Gastrocnemius medialis (tissue), 4 donors: Measurements from ENCODE around the gene PRKCH. TPM values are rescaled to one million over a fixed set of nuclear protein-coding genes. Genes with fewer than 3 reads are reported as not detected.
A peak's percentile ranks its signal among the peaks of the same experiment; 100 is the strongest.

ENCODE experiments used
- ATAC-seq, 2 donors: fragments of 150-250 bp; one replicate each; pipeline ENCODE4 v1.9.1; 2016
- DNase-seq, 2 donors: peaks; one replicate each; pipeline ENCODE4 v3.0.0-alpha.2; 2019
- H3K27ac ChIP-seq, 4 donors: fragments of 200-600 bp; sonication (generic); 1 replicate in 1 of 4; 2 replicates in 3 of 4; pipeline ENCODE4 v1.5.1; 2016 to 2018; ENCODE audit warnings: mild to moderate bottlenecking in 2 of 4, moderate library complexity in 1 of 4
- H3K27me3 ChIP-seq, 3 donors: fragments of 200-600 bp; sonication (generic) in 2 of 3; 1 replicate in 1 of 3; 2 replicates in 2 of 3; pipeline versions ENCODE4 v1.5.1 to v1.6.0; 2016 to 2019; ENCODE audit warnings: mild to moderate bottlenecking in 1 of 3, moderate library complexity in 1 of 3
- H3K36me3 ChIP-seq, 2 donors: fragments of 200-600 bp; sonication (generic) in 1 of 2; one replicate each; pipeline ENCODE4 v1.5.1; 2017 to 2018
- H3K4me1 ChIP-seq, 2 donors: fragments of 200-600 bp; sonication (generic) in 1 of 2; one replicate each; pipeline ENCODE4 v1.5.1; 2016 to 2017; ENCODE audit warnings: mild to moderate bottlenecking in 2 of 2
- H3K4me3 ChIP-seq, 4 donors: fragments of 200-600 bp; sonication (generic) in 3 of 4; 1 replicate in 1 of 4; 2 replicates in 3 of 4; pipeline ENCODE4 v1.5.1; 2016 to 2019; ENCODE audit warnings: mild to moderate bottlenecking in 2 of 4
- H3K9me3 ChIP-seq, 3 donors: fragments of 200-600 bp; sonication (generic) in 2 of 3; 1 replicate in 1 of 3; 2 replicates in 2 of 3; pipeline ENCODE4 v1.5.1; 2016 to 2019
- POLR2A ChIP-seq, 2 donors: fragments of 450-650 bp; IDR thresholded peaks; one replicate each; pipeline ENCODE4 v1.6.1; 2017; ENCODE audit warnings: antibody characterized with exemption in 2 of 2, mild to moderate bottlenecking in 2 of 2, moderate library complexity in 2 of 2
- in situ Hi-C, 4 donors: fragments of 200-750 bp; cut with MboI; loops; one replicate each; pipeline versions ENCODE4 v1.15.0 to v1.8.0; 2017; ENCODE audit warnings: low sequenced_read_pairs in 4 of 4
- intact Hi-C: fragments of 100-400 bp; cut with DNase I; formaldehyde crosslinking; loops from one replicate; pipeline ENCODE4 v1.15.1; 2023; ENCODE audit warnings: low total_unique reads
- total RNA-seq, 4 donors: library from RNA; depleted of rRNA; stranded (reverse); fragments of >200 nt; gene quantifications; one replicate each; pipeline versions ENCODE4 v1.1.0 to v1.2.3, GENCODE V29; 2016
- TF ChIP-seq, protein P1 (sequence below), 5 experiments: fragments of 450-650 bp in 3 of 5; fragments of 200-600 bp in 2 of 5; sonication (generic) in 2 of 5; IDR thresholded peaks in 4 of 5; conservative IDR thresholded peaks in 1 of 5; 1 replicate in 4 of 5; 2 replicates in 1 of 5; pipeline ENCODE4 v1.5.1; 2016 to 2019; ENCODE audit warnings: antibody characterized with exemption in 5 of 5, mild to moderate bottlenecking in 3 of 5, moderate library complexity in 3 of 5

Gene PRKCH
- 10 to 100 TPM; 11.3 to 32.4 (median 16.6) TPM for total RNA-seq

DNA sequence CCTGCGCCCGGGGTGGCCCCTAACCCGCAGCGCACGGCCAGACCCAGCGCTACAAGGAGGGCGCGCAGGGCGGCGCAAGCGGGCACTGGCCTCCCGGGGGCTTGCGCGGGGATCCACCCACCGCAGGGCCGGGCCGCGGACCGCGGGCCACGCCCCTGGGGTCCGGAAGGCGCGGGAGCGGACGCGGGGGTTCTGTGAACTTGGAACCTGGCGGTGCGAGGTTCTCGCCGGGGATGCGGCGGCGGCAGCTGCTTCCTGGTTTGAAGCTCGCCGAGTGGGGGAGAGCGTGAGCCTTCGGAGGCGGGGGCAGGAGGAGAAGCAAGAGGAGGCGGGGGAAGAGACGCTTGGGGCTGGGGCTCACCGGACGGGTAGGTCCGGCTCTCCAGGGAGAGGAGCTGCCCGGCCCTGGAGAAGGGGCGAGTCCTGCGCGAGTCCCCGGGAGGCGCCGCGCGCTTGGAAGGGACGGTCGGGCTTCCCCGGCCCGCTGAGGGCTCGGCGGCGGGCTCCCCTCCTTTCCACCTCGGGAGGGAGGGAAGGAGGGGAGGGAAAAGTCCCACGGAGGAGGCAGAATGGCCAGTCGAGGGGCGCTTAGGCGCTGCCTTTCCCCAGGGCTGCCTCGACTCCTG lies at the start of gene PRKCH:
PRKCH (plus strand) TSS at position 195 of the 626 bp plus-strand sequence. CDS start 523 bp downstream, outside the sequence.
- Histone ChIP-seq H3K9me3 (no peaks in the 10 kb centered on the region), H3K27ac (peak within 1 kb of the TSS; percentile 60 to 78 (median 78)), H3K27me3 (no peaks in the 10 kb centered on the region), H3K4me1 (peaks cover 0 to 3% of the 10 kb centered on the region in 2 donors), H3K4me3 (peak within 1 kb of the TSS; percentile 71 to 89 (median 74)), H3K36me3 (no peaks in the 10 kb centered on the region)
- in situ Hi-C loops (loop anchor here in 2 of 4 donors (25.0 kb wide), 1 partner anchor 516 kb away; no protein-coding TSS in a partner anchor), intact Hi-C loops (loop anchor here (5.0 kb wide), 1 partner anchor 131 kb away; no protein-coding TSS in a partner anchor)
- TF ChIP-seq, protein P1, sequence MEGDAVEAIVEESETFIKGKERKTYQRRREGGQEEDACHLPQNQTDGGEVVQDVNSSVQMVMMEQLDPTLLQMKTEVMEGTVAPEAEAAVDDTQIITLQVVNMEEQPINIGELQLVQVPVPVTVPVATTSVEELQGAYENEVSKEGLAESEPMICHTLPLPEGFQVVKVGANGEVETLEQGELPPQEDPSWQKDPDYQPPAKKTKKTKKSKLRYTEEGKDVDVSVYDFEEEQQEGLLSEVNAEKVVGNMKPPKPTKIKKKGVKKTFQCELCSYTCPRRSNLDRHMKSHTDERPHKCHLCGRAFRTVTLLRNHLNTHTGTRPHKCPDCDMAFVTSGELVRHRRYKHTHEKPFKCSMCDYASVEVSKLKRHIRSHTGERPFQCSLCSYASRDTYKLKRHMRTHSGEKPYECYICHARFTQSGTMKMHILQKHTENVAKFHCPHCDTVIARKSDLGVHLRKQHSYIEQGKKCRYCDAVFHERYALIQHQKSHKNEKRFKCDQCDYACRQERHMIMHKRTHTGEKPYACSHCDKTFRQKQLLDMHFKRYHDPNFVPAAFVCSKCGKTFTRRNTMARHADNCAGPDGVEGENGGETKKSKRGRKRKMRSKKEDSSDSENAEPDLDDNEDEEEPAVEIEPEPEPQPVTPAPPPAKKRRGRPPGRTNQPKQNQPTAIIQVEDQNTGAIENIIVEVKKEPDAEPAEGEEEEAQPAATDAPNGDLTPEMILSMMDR (IDR thresholded peaks at IDR 0.05 in 4 of 5, conservative IDR thresholded peaks at IDR 0.05 in 1 of 5) = peak in 1 of 5 experiments; percentile 10
- peak; percentile 21 to 49 for TF ChIP-seq POLR2A (IDR thresholded peaks at IDR 0.05)
- peak; percentile 69 to 73 for ATAC-seq
- peak; percentile 37 to 48 for DNase-seq

DNA sequence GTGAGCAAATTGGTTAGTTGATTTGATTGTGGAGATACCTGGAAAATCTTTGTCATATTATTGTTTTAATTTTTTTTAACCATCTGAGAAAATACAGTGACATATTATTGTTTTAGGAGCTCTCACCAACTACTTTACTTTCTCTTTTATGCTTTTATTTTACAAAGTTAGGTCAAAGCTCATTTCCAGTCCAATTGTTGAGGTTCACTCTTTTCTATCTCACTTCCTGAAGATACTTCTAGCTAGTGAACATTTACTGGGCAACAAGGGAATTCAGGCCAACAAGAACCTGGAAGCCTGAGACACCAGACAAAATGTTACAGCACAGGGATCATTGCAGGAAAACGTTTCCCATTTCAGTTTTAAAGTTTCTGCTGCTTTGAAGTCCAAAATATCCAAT lies 44.1 kb upstream of the PRKCH start:
- Histone ChIP-seq H3K4me1 (peaks cover 16 to 20% of the 10 kb centered on the region in 2 donors), H3K27me3 (no peaks in the 10 kb centered on the region), H3K36me3 (no peaks in the 10 kb centered on the region), H3K27ac (no peak overlapping the region), H3K4me3 (no peak overlapping the region), H3K9me3 (no peaks in the 10 kb centered on the region)
- no peak for DNase-seq
- no peak for ATAC-seq
- in situ Hi-C loops (loop anchor here in 3 of 4 donors (25.0 kb wide), 2 partner anchors 460 to 940 kb away; no protein-coding TSS in a partner anchor), intact Hi-C loops (no loop called here)
- TF ChIP-seq, protein P1 (IDR thresholded peaks at IDR 0.05 in 4 of 5, conservative IDR thresholded peaks at IDR 0.05 in 1 of 5) = no peak
- no peak for TF ChIP-seq POLR2A (IDR thresholded peaks at IDR 0.05)

DNA sequence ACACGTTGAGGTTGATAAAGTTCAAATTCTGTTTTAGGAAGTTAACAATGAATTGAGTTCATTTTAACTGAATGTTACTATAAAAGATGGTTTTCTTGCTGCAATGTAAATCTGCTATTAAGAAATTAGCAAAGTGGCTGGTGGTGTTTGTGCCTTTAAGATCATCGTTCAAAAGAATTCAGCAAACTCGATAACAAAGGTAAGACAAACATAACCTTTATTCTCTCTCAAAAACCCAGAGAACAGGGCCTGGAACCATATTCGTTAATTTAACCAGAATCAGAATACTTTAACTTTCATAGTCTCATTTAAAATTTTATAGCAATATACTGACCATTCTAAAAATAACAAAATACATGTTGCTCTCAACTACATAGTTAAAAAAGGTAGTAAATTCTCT lies 43.6 kb upstream of the PRKCH start:
- no peak overlapping the region for H3K4me3 ChIP-seq
- intact Hi-C loops = no loop called here
- in situ Hi-C loops = loop anchor here in 3 of 4 donors (25.0 kb wide), 2 partner anchors 460 to 940 kb away; no protein-coding TSS in a partner anchor
- H3K36me3 ChIP-seq = no peaks in the 10 kb centered on the region
- TF ChIP-seq, protein P1 (IDR thresholded peaks at IDR 0.05 in 4 of 5, conservative IDR thresholded peaks at IDR 0.05 in 1 of 5) = no peak
- no peak for TF ChIP-seq POLR2A (IDR thresholded peaks at IDR 0.05)
- peaks cover 19 to 20% of the 10 kb centered on the region in 2 donors for H3K4me1 ChIP-seq
- DNase-seq (no peak), ATAC-seq (no peak)
- no peak overlapping the region for H3K27ac ChIP-seq
- H3K27me3 ChIP-seq = no peaks in the 10 kb centered on the region
- no peaks in the 10 kb centered on the region for H3K9me3 ChIP-seq

DNA sequence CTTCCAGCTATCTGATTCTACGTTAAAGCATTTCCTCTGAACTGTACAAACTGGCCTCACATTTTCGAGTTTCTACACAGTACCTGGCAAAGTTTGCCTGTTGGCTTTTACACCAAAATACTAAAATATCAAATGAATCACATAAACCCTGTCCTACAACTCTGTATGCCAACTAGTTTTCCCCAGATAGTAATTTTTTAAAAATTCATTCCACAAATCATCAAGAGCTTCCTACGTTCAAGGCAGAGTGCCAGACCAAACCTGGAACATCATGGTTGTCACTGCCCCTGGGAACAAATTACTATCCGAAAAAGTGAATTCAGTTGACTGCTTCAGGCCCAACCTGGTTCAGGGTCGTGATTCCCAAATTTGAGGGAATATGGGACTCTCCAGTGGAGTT lies 42.3 kb upstream of the PRKCH start:
- Histone ChIP-seq H3K36me3 (no peaks in the 10 kb centered on the region), H3K4me3 (no peak overlapping the region), H3K27me3 (no peaks in the 10 kb centered on the region), H3K4me1 (peaks cover 19 to 20% of the 10 kb centered on the region in 2 donors), H3K27ac (no peak overlapping the region), H3K9me3 (no peaks in the 10 kb centered on the region)
- DNase-seq = no peak
- in situ Hi-C loops (loop anchor here in 3 of 4 donors (25.0 kb wide), 2 partner anchors 458 to 942 kb away; no protein-coding TSS in a partner anchor), intact Hi-C loops (no loop called here)
- no peak for ATAC-seq
- TF ChIP-seq, protein P1 (IDR thresholded peaks at IDR 0.05 in 4 of 5, conservative IDR thresholded peaks at IDR 0.05 in 1 of 5) = no peak
- TF ChIP-seq POLR2A (IDR thresholded peaks at IDR 0.05) = no peak
